ENCODE measurements around the gene TCERG1L.

GRCh38 chr10:131047501-131047900 is 264.0 kb downstream of the TCERG1L start:
- no peak for TF ChIP-seq CTCF (IDR thresholded peaks at IDR 0.05; ENCODE audit: poor library complexity)
- no peak for TF ChIP-seq EZH2 (IDR thresholded peaks at IDR 0.05; ENCODE audit: borderline replicate concordance)
- TF ChIP-seq EZH2phosphoT487 (IDR thresholded peaks at IDR 0.05; ENCODE audit: low read depth, severe bottlenecking, unreplicated experiment), result no peak
